GM19463 (cell line): Measurements from ENCODE around the gene JAKMIP3.

Experiments used
- ATAC-seq: cut with Tn5 transposase; IDR thresholded peaks from one replicate; pipeline ENCODE4 v1.9.1; 2021; ENCODE audit warnings: mild to moderate bottlenecking, moderate library complexity; ENCODE audit not compliant: unreplicated experiment

JAKMIP3 gene

GRCh38 chr10:132043861-132044695 lies 21.7 kb upstream of the JAKMIP3 start:
- no peak for ATAC-seq

GRCh38 chr10:132044803-132045202 lies 20.9 kb upstream of the JAKMIP3 start:
- no peak for ATAC-seq

GRCh38 chr10:132045324-132045723 lies 20.4 kb upstream of the JAKMIP3 start:
- no peak for ATAC-seq

- ATAC-seq, result no peak
Measured at GRCh38 chr10:132047575-132048293, 18.0 kb upstream of the JAKMIP3 start.

- no peak for ATAC-seq
Measured at GRCh38 chr10:132048294-132048667, 17.5 kb upstream of the JAKMIP3 start.

- no peak for ATAC-seq
Measured at GRCh38 chr10:132050191-132050590, 15.6 kb upstream of the JAKMIP3 start.

GRCh38 chr10:132052124-132052523 lies 13.6 kb upstream of the JAKMIP3 start:
- ATAC-seq, result no peak

- no peak for ATAC-seq
Measured at GRCh38 chr10:132054564-132054963, 11.2 kb upstream of the JAKMIP3 start.

- ATAC-seq, result no peak
Measured at GRCh38 chr10:132055616-132056015, 10.1 kb upstream of the JAKMIP3 start.

GRCh38 chr10:132056663-132057062 lies 9.1 kb upstream of the JAKMIP3 start:
- ATAC-seq, result no peak

GRCh38 chr10:132057191-132057681 lies 8.5 kb upstream of the JAKMIP3 start:
- ATAC-seq, result no peak

GRCh38 chr10:132058111-132058745 lies 7.5 kb upstream of the JAKMIP3 start:
- ATAC-seq, result no peak

- no peak for ATAC-seq
Measured at GRCh38 chr10:132058793-132059759, 6.7 kb upstream of the JAKMIP3 start.

- ATAC-seq, result no peak
Measured at GRCh38 chr10:132059760-132060508, 5.8 kb upstream of the JAKMIP3 start.

GRCh38 chr10:132061030-132061429 lies 4.7 kb upstream of the JAKMIP3 start:
- ATAC-seq, result no peak

- ATAC-seq, result no peak
Measured at GRCh38 chr10:132061465-132061864, 4.3 kb upstream of the JAKMIP3 start.

GRCh38 chr10:132062116-132062515 lies 3.6 kb upstream of the JAKMIP3 start:
- ATAC-seq, result no peak

- no peak for ATAC-seq
Measured at GRCh38 chr10:132062641-132063390, 2.9 kb upstream of the JAKMIP3 start.

GRCh38 chr10:132063432-132063831 lies 2.3 kb upstream of the JAKMIP3 start:
- ATAC-seq, result no peak
